Smooth muscle cell (in vitro differentiated cells): ENCODE data around the gene DGKB. TPM values are rescaled to one million over a fixed set of nuclear protein-coding genes. Genes with fewer than 3 reads are reported as not detected.
A peak's percentile ranks its signal among the peaks of the same experiment; 100 is the strongest.

Experiments used
- DNase-seq: peaks from one replicate; lab custom pipeline; 2025; ENCODE audit not compliant: unreplicated experiment; lab: John Stamatoyannopoulos, UW
- H2AFZ ChIP-seq: fragments of 200-600 bp; sonication (generic); 2 replicates; pipeline ENCODE4 v1.6.0; 2016; ENCODE audit warnings: antibody characterized with exemption, low read depth, mild to moderate bottlenecking
- H3F3A ChIP-seq: fragments of 200-600 bp; sonication (generic); 2 replicates; pipeline ENCODE4 v1.6.0; 2017; ENCODE audit warnings: antibody characterized with exemption, low read depth
- H3K27ac ChIP-seq: fragments of 200-600 bp; sonication (generic); 2 replicates; pipeline ENCODE4 v1.5.1; 2016; ENCODE audit warnings: low read depth, mild to moderate bottlenecking
- H3K27me3 ChIP-seq: fragments of 200-600 bp; sonication (generic); 2 replicates; pipeline ENCODE4 v1.6.1; 2016; ENCODE audit warnings: low read depth, mild to moderate bottlenecking
- H3K36me3 ChIP-seq: fragments of 200-600 bp; sonication (generic); 2 replicates; pipeline ENCODE4 v1.5.1; 2016; ENCODE audit warnings: low read depth
- H3K4me1 ChIP-seq: fragments of 200-600 bp; sonication (generic); 2 replicates; pipeline ENCODE4 v1.5.1; 2016; ENCODE audit warnings: low read depth
- H3K4me2 ChIP-seq: fragments of 200-600 bp; sonication (generic); 2 replicates; pipeline ENCODE4 v1.6.0; 2016; ENCODE audit warnings: mild to moderate bottlenecking
- H3K4me3 ChIP-seq: fragments of 200-600 bp; sonication (generic); 2 replicates; pipeline ENCODE4 v1.5.1; 2016; ENCODE audit warnings: mild to moderate bottlenecking
- H3K79me2 ChIP-seq: fragments of 200-600 bp; sonication (generic); 2 replicates; pipeline ENCODE4 v1.6.0; 2016; ENCODE audit warnings: low read depth, mild to moderate bottlenecking
- H3K9ac ChIP-seq: fragments of 200-600 bp; sonication (generic); 2 replicates; pipeline ENCODE4 v1.6.0; 2016; ENCODE audit warnings: low read depth
- H3K9me3 ChIP-seq: fragments of 200-600 bp; sonication (generic); replicated peaks from 2 replicates; pipeline ENCODE4 v1.5.1; 2016; ENCODE audit warnings: low read depth
- H4K20me1 ChIP-seq: fragments of 200-600 bp; sonication (generic); 2 replicates; pipeline ENCODE4 v1.6.0; 2016; ENCODE audit warnings: low read depth
- CTCF ChIP-seq: fragments of 200-600 bp; sonication (generic); IDR thresholded peaks from 2 replicates; pipeline ENCODE4 v1.5.1; 2017; ENCODE audit warnings: borderline replicate concordance, mild to moderate bottlenecking, antibody characterized with exemption; ENCODE audit not compliant: insufficient read depth, poor library complexity, severe bottlenecking
- WGBS: methylation state at CpG from one replicate; pipeline ENCODE4 v1.1.7; 2016; ENCODE audit warnings: low lambda C conversion rate; 5-methylcytosine and 5-hydroxymethylcytosine counted together
- polyA plus RNA-seq: library from polyadenylated mRNA; unstranded; fragments of >200 nt; fragmentation: Nextera tagmentation; extraction: Ambion mirVana; gene quantifications from 2 replicates; pipeline ENCODE4 v1.2.1, GENCODE V29; 2016
- total RNA-seq: library from RNA; depleted of rRNA; stranded (reverse); fragments of >200 nt; gene quantifications from 2 replicates; pipeline ENCODE4 v1.2.3, GENCODE V29; 2014

The DGKB gene
- total and polyA plus RNA-seq, 2 experiments from 2014 or later: not detected

- H3K9me3 ChIP-seq: no peaks in the 10 kb centered on the region
- peak overlapping the region; percentile 69 for H3K4me2 ChIP-seq
- DNase-seq: no peak
- H3K27ac ChIP-seq: no peak overlapping the region
- H3K27me3 ChIP-seq: no peaks in the 10 kb centered on the region
- no peaks in the 10 kb centered on the region for H4K20me1 ChIP-seq
- H3K79me2 ChIP-seq: no peaks in the 10 kb centered on the region
- H3K9ac ChIP-seq: no peak overlapping the region
- 4% methylated on average over 3 of the region's 3 CpGs for WGBS
- no peaks in the 10 kb centered on the region for H3K36me3 ChIP-seq
- no peak for TF ChIP-seq CTCF
- H2AFZ ChIP-seq: no peak overlapping the region
- no peaks in the 10 kb centered on the region for H3F3A ChIP-seq
- H3K4me3 ChIP-seq: peak overlapping the region; percentile 18
- H3K4me1 ChIP-seq: no peaks in the 10 kb centered on the region
Observed at GRCh38 chr7:14687777-14688176, 214.8 kb downstream of the DGKB start.

- no peak for TF ChIP-seq CTCF
Observed at GRCh38 chr7:14687241-14687640, 215.3 kb downstream of the DGKB start.

GRCh38 chr7:14685167-14685566, 217.4 kb downstream of the DGKB start:
- no peak overlapping the region for H2AFZ ChIP-seq
- no peak overlapping the region for H3K27ac ChIP-seq
- no peaks in the 10 kb centered on the region for H3K4me1 ChIP-seq
- no peaks in the 10 kb centered on the region for H3K9me3 ChIP-seq
- TF ChIP-seq CTCF: no peak
- H3K4me2 ChIP-seq: no peak overlapping the region
- H4K20me1 ChIP-seq: no peaks in the 10 kb centered on the region
- no peak for DNase-seq
- H3K9ac ChIP-seq: no peak overlapping the region
- no peaks in the 10 kb centered on the region for H3K36me3 ChIP-seq
- WGBS: 60% methylated on average over 7 of the region's 7 CpGs
- no peaks in the 10 kb centered on the region for H3K79me2 ChIP-seq
- H3F3A ChIP-seq: no peaks in the 10 kb centered on the region
- H3K4me3 ChIP-seq: no peak overlapping the region
- no peaks in the 10 kb centered on the region for H3K27me3 ChIP-seq

More at GRCh38 chr7:14687241-14687640, 215.3 kb downstream of the DGKB start:
- DNase-seq: no peak
- Histone ChIP-seq H3K27me3 (no peaks in the 10 kb centered on the region), H2AFZ (no peak overlapping the region), H3K4me2 (no peak overlapping the region), H3K79me2 (no peaks in the 10 kb centered on the region), H3F3A (no peaks in the 10 kb centered on the region), H3K36me3 (no peaks in the 10 kb centered on the region), H3K4me1 (no peaks in the 10 kb centered on the region), H3K4me3 (no peak overlapping the region), H4K20me1 (no peaks in the 10 kb centered on the region), H3K27ac (no peak overlapping the region), H3K9me3 (no peaks in the 10 kb centered on the region), H3K9ac (no peak overlapping the region)
- 89% methylated on average over 3 of the region's 3 CpGs for WGBS

DNA sequence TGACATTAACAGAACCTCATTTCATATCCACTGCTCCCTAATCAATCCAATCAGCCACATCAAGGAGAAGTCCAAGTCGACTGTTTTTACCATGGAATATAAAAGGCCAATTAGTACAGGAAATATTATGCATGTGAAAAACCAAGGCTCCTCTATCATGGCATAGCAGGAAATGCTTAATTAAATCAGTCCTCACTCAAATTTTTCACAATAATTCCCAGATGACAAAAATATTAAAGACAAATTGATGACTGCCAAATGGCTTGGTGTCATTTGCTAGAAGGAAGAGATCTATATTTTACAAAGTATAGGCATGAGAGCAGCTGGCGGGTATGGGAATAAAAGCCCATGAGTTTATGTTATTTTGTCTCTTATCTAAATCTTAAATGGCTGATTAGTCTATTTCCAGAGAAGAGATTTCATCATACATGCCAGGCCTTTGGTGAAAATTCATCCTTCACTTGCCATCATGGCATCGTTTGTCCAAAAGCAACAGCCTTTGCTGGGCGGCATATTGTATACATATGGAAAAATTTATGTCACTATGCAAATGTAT, 219.6 kb downstream of the DGKB start:
- H3K27me3 ChIP-seq: peaks cover 10% of the 10 kb centered on the region
- no peak overlapping the region for H3K27ac ChIP-seq
- H3K4me3 ChIP-seq: no peak overlapping the region
- no peak overlapping the region for H3K9ac ChIP-seq
- H3K79me2 ChIP-seq: no peaks in the 10 kb centered on the region
- no peak overlapping the region for H3K4me2 ChIP-seq
- no peaks in the 10 kb centered on the region for H3F3A ChIP-seq
- no peaks in the 10 kb centered on the region for H4K20me1 ChIP-seq
- no peaks in the 10 kb centered on the region for H3K9me3 ChIP-seq
- no peaks in the 10 kb centered on the region for H3K4me1 ChIP-seq
- no peaks in the 10 kb centered on the region for H3K36me3 ChIP-seq
- TF ChIP-seq CTCF: no peak
- no peak overlapping the region for H2AFZ ChIP-seq
- 88% methylated on average over 4 of the region's 4 CpGs for WGBS
- no peak for DNase-seq
